Loucy (cell line): Measurements from ENCODE around the gene CD34.

ENCODE experiments used
- EZH2phosphoT487 ChIP-seq: fragments of 200-600 bp; IDR thresholded peaks from 2 replicates; pipeline ENCODE4 v1.6.1; 2018; ENCODE audit warnings: antibody characterized with exemption, mild to moderate bottlenecking, moderate library complexity, borderline replicate concordance
- TF ChIP-seq, protein P1 (sequence below): fragments of 200-600 bp; sonication (generic); conservative IDR thresholded peaks from 2 replicates; pipeline ENCODE4 v1.5.1; 2014; ENCODE audit warnings: mild to moderate bottlenecking, antibody characterized with exemption, low read length

DNA sequence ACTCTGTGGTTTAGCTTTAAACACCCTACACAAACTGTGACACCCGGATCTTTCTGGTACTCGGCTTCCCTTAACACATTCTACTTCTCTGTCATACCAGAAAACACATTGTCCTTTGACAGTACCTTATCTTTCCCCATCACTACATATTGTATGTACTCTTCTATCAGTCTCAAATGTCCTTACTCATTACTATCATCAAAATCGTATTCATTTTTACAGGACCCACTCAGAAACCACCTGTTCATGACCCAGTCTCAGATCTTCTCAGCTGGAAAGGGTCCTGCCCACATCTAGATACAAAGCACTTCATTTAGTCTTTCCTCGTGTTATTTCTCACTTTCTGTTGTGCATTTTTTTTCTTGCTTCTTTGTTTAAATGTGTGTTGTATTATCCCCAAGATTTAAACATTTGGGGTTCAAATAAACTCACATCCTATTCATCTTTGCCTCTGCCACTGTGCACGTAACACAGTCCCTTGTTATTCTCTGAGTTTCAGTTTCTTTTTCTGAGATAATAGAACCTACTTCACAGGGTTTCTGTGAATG lies 27.7 kb downstream of the CD34 start:
- TF ChIP-seq, protein P1, sequence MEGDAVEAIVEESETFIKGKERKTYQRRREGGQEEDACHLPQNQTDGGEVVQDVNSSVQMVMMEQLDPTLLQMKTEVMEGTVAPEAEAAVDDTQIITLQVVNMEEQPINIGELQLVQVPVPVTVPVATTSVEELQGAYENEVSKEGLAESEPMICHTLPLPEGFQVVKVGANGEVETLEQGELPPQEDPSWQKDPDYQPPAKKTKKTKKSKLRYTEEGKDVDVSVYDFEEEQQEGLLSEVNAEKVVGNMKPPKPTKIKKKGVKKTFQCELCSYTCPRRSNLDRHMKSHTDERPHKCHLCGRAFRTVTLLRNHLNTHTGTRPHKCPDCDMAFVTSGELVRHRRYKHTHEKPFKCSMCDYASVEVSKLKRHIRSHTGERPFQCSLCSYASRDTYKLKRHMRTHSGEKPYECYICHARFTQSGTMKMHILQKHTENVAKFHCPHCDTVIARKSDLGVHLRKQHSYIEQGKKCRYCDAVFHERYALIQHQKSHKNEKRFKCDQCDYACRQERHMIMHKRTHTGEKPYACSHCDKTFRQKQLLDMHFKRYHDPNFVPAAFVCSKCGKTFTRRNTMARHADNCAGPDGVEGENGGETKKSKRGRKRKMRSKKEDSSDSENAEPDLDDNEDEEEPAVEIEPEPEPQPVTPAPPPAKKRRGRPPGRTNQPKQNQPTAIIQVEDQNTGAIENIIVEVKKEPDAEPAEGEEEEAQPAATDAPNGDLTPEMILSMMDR, result no peak
- TF ChIP-seq EZH2phosphoT487, result no peak
